ENCODE results near the gene RBM8A.

GRCh38 chr1:145922266-145922665 is 5.0 kb downstream of the RBM8A start:
- no peak for TF ChIP-seq HMG20B (CRISPR knock-in tag; IDR thresholded peaks at IDR 0.05)
- TF ChIP-seq ADNP (tag; IDR thresholded peaks at IDR 0.05) = no peak
- TF ChIP-seq ZBTB43 (CRISPR knock-in tag; IDR thresholded peaks at IDR 0.05) = no peak
- TF ChIP-seq UBTF (IDR thresholded peaks at IDR 0.05; ENCODE audit: borderline replicate concordance in 1 of 2, low read depth in 2 of 2, low read length in 2 of 2) = no peak
- no peak for TF ChIP-seq FIP1L1 (IDR thresholded peaks at IDR 0.05; ENCODE audit: low read depth, low read length, poor library complexity, severe bottlenecking)
- no peak for TF ChIP-seq CREM (IDR thresholded peaks at IDR 0.05; ENCODE audit: low read depth)

Measured in K562 (cell line).